Retinal pigment epithelial cell (primary cell): ENCODE results near the gene GPR82.
A peak's percentile ranks its signal among the peaks of the same experiment; 100 is the strongest.

ENCODE experiments used
- DNase-seq: peaks from one replicate; pipeline ENCODE4 v3.0.0-alpha.2; 2010; ENCODE audit warnings: low read depth
- H3K4me3 ChIP-seq: 2 replicates; pipeline ENCODE4 v1.5.1; 2011; ENCODE audit warnings: mild to moderate bottlenecking, low read length, control low read depth, moderate library complexity
- TF ChIP-seq, protein P1 (sequence below): conservative IDR thresholded peaks from 2 replicates; pipeline ENCODE4 v1.5.1; 2011; ENCODE audit warnings: low read depth, low read length, control low read depth, inconsistent platforms

The GPR82 gene

DNA sequence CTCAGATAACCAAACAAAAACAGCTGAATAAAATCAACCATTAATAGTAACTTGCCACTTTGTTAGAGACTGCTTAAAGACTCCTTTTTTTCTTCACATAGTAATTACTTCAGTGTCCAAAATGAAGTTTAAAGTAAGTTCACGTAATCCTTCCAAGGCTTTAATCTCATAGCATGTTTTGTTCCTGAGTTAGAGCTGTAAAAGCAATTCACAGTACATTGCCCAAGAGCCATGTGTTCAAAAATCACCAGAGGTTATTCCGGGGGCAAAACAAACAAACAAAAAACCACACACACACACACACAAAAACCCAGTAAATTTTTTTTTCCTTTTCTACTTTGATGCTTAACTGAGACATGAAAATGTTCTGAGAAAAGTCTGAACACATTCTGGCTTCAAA lies 6.1 kb downstream of the GPR82 start:
- TF ChIP-seq, protein P1, sequence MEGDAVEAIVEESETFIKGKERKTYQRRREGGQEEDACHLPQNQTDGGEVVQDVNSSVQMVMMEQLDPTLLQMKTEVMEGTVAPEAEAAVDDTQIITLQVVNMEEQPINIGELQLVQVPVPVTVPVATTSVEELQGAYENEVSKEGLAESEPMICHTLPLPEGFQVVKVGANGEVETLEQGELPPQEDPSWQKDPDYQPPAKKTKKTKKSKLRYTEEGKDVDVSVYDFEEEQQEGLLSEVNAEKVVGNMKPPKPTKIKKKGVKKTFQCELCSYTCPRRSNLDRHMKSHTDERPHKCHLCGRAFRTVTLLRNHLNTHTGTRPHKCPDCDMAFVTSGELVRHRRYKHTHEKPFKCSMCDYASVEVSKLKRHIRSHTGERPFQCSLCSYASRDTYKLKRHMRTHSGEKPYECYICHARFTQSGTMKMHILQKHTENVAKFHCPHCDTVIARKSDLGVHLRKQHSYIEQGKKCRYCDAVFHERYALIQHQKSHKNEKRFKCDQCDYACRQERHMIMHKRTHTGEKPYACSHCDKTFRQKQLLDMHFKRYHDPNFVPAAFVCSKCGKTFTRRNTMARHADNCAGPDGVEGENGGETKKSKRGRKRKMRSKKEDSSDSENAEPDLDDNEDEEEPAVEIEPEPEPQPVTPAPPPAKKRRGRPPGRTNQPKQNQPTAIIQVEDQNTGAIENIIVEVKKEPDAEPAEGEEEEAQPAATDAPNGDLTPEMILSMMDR: no peak
- no peak overlapping the region for H3K4me3 ChIP-seq
- DNase-seq: peak; percentile 12

DNA sequence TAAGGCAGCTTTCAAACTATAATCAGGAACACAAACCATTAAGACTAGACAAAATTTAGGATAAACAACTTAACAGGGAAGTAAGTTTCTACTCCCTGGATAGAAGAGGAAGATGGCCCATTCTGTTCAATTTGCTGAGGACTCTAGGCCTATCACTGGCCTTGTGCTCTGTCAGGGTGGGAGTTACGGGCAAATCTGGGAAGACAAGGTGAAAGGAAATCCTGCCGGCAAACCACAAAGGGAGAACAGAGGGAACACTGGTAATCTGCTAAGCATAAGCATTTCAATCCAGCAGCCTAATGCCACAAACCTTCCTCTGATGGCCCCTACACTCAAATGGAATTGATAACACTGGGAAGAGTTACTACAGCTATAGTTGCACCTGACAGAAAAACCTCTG lies 8.3 kb downstream of the GPR82 start:
- no peak overlapping the region for H3K4me3 ChIP-seq
- TF ChIP-seq, protein P1: no peak
- DNase-seq: no peak

DNA sequence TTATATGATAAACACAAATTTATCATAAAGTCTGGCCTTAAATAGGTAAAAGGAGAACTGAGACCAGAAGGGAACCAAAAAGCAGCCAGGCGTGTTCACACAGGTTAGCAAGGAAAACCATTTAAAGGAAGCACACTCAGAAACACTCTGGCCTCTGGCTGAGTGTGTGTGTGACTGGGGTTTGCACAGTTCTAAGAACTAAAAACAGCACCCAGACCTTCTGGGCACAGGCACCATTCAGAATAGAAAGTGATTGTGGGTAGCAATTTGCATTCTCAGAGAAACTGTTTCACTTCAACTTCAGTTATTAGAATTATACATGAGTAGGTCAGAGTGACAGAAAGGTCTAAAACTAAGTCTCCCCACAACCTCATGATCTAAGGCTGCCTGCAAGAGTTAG lies 10.0 kb downstream of the GPR82 start:
- no peak overlapping the region for H3K4me3 ChIP-seq
- TF ChIP-seq, protein P1: no peak
- DNase-seq: no peak

DNA sequence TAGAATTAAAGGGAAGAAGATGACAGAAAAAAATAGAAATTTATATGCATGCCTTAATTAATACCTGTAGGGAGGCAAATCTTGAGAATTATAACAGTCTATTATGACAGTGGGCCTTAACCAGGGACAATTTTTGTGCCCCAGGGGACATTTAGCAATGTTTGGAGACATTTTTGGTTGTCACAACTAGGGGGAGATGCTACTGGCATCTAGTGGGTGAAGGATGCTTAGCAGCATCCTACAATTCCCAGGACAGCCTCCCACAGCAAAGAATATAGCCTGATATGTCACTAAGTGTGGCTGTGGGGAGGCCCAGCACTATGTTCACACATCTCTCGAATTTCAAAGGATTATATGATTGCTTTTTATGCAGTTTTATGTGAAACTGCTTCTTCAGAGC lies 10.5 kb downstream of the GPR82 start:
- no peak overlapping the region for H3K4me3 ChIP-seq
- DNase-seq: no peak
- TF ChIP-seq, protein P1: peak; percentile 51

DNA sequence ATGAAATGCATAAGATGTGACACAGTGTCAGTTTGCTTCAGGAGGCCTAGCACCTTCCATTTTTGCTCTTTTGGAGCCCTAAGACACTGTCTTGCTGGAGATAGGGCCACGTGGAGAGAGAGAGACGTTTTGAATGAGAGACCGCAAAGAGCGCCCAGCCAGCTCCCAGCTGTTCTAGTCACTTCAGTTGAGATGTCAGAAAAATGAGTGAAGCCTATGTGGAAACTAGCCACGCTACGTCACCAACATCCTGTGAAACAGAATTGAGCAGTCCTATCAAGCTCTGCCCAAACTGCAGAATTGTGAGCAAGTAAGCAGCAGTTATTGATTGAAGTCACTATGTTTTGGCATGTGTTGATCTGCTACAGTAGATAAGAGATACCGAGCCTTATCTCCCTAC lies 13.1 kb downstream of the GPR82 start:
- no peak for DNase-seq
- TF ChIP-seq, protein P1: no peak
- H3K4me3 ChIP-seq: no peak overlapping the region

DNA sequence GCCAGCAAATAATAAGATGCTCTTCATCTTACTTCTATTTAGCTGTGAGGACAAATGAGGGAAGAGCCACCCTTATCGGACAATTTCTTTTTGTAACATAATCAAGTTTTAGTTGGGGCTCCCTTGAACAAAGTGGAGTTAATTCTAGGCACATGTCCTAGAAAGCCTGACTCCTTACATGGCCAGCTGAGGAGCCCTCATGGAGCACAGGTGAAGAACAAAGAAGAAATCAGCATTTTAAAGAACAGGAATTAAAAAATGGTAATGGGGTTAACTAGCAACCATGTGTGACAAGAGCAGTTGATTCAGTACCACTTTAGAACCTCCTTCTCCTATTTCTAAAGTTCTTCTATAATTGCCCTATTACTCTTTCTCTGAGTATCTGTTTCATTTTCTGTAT lies 15.9 kb downstream of the GPR82 start:
- DNase-seq: no peak
- TF ChIP-seq, protein P1: no peak
- no peak overlapping the region for H3K4me3 ChIP-seq

DNA sequence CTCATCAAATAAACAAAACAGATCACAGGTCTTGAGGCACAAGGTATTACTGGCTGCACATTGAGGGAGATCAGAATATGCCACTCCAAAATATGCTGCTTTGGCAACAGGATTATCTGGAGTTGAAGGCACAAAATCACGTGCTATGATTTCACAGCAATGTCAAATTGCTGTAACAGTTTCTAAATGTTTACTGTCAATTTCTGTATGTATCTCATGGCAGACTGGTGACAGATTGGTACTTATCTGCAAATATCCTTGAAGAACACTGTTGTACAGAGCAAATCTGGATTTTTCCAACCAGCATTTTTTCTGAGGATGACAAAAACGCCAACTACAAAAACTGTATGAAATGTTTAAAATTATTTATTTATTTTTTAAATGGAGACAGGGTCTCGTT lies 26.7 kb downstream of the GPR82 start:
- DNase-seq: no peak
- TF ChIP-seq, protein P1: no peak
- H3K4me3 ChIP-seq: no peak overlapping the region
